T-helper 1 cell treated with Interleukin-12 subunit alpha and Interleukin-12 subunit beta and Interleukin-4 antibody, amounts not matched to agents 30 μg/mL and 1 μg/mL, for 36 hours (primary cell): Measurements from ENCODE around the gene KLHL42.

Source experiments
- H3K27ac Mint-ChIP-seq: one replicate; pipeline ENCODE4 v1.8.0; 2021; ENCODE audit warnings: mild to moderate bottlenecking, mixed read lengths
- H3K27me3 Mint-ChIP-seq: one replicate; pipeline ENCODE4 v1.8.0; 2021; ENCODE audit warnings: low read depth, mixed read lengths
- H3K36me3 Mint-ChIP-seq: one replicate; pipeline ENCODE4 v1.8.0; 2021; ENCODE audit warnings: low read depth, mixed read lengths
- H3K4me1 Mint-ChIP-seq: one replicate; pipeline ENCODE4 v1.8.0; 2021; ENCODE audit warnings: low read depth, mixed read lengths
- H3K4me3 Mint-ChIP-seq: one replicate; pipeline ENCODE4 v1.8.0; 2021; ENCODE audit warnings: mild to moderate bottlenecking, moderate library complexity, mixed read lengths
- H3K9me3 Mint-ChIP-seq: one replicate; pipeline ENCODE4 v1.8.0; 2021; ENCODE audit warnings: mixed read lengths

The KLHL42 gene

DNA sequence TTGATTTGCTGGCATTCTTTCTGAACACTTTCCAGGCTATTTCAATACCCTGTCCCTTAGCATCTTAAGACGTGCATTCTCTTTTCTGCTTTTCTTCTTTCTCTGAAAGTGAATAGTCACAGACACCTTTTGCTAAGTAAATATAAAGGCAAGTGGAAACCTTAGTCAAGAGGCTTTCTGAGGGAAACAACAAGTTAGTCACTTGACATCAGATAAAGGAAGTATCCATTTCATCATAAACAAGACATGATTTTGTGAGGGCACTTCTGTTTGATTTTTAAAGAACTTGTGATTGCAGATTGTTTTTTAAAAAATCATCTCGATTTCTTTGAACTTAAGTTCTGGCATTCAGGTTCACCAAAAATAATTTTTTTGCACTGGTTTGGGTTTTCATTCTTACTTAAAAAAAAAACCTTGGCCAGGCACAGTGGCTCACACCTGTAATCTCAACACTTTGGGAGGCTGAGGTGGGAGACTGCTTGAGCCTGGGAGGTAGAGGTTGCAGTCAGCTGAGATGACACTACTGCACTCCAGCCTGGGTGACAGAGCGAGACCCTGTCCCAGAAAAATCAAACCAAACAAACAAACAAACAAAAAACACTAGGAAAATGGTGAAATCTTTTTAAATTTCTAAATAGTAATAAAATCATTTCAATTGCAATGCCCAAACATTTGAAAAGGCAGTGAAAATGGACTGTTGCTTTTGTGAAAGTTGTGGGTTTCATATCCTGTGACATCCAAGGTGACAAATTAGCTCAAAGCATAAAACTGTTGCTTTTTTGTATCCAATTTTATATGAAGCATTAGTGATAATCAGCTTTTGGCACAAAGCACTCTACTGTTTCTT is 8.3 kb upstream of the KLHL42 start:
- no peaks in the 10 kb centered on the region for H3K36me3 Mint-ChIP-seq
- H3K4me1 Mint-ChIP-seq, result no peaks in the 10 kb centered on the region
- peaks cover 16% of the 10 kb centered on the region for H3K27me3 Mint-ChIP-seq
- no peaks in the 10 kb centered on the region for H3K9me3 Mint-ChIP-seq
- no peak overlapping the region for H3K4me3 Mint-ChIP-seq
- no peak overlapping the region for H3K27ac Mint-ChIP-seq

DNA sequence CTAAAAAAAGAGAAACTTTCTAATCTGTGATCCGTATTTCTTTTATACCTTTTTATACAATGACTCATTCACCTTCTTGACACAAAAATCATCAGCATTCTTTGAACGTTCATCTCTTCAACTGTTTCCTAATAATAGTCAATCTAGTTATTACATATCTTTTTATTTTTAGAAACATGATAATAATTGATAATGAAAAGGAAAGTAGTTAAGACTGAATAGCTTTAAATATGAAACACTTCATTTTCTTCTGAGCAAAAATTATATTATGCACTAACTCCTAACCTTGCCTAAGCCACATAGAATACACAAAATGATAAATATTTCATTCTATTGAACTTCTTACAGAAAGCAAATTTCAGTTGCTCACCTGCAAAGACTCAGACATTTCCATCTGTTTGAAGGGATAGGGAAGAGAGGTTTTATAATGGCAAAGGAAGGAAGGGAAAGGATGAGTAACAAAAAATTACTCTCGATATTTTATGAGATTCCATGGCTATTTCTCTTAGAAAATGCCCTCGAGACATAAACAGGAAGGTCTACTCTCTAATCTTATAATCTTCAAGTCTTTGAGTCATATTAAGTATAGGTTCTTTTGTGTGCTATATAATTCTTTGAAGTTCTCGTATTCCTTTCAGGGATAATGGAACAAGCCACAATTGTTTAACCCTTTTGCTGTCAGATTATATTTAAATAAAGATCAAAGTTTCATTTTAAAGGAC is 7.5 kb upstream of the KLHL42 start:
- Mint-ChIP-seq H3K4me1 (no peaks in the 10 kb centered on the region), H3K27me3 (peaks cover 22% of the 10 kb centered on the region), H3K4me3 (no peak overlapping the region), H3K9me3 (no peaks in the 10 kb centered on the region), H3K27ac (no peak overlapping the region), H3K36me3 (no peaks in the 10 kb centered on the region)

GRCh38 chr12:27777141-27777540 is 2.9 kb upstream of the KLHL42 start:
- Mint-ChIP-seq H3K9me3 (no peaks in the 10 kb centered on the region), H3K27me3 (peaks cover 26% of the 10 kb centered on the region), H3K36me3 (peaks cover 12% of the 10 kb centered on the region), H3K4me1 (peaks cover 16% of the 10 kb centered on the region), H3K4me3 (no peak overlapping the region), H3K27ac (no peak overlapping the region)

DNA sequence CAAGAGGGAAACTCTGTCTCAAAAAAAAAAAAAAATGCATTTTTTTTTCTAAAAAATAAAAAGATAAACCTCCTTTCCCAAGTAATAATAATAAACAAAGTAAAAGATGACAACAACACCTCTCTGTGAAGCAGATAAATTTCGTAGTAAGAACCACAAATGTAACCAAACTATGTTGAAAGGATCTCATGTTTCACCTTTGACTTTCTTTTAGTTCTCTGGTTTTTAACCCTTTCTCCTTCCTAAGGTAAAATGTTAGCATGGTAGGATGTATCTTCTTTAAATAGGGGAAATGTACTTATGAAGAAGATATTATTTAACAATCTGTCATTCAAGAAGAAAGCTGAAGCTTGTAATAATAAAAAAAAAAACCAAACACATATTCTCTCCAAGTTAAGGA is 1.8 kb upstream of the KLHL42 start:
- Mint-ChIP-seq H3K27ac (no peak overlapping the region), H3K36me3 (peaks cover 20% of the 10 kb centered on the region), H3K4me1 (peaks cover 23% of the 10 kb centered on the region), H3K4me3 (peak overlapping the region; percentile 33), H3K9me3 (no peaks in the 10 kb centered on the region), H3K27me3 (peaks cover 23% of the 10 kb centered on the region)

- Mint-ChIP-seq H3K4me1 (peaks cover 23% of the 10 kb centered on the region), H3K27ac (peak overlapping the region; percentile 77), H3K9me3 (no peaks in the 10 kb centered on the region), H3K36me3 (peaks cover 20% of the 10 kb centered on the region), H3K4me3 (peak overlapping the region; percentile 75), H3K27me3 (peaks cover 19% of the 10 kb centered on the region)
Measured at GRCh38 chr12:27779416-27779919, 565 bp upstream of the KLHL42 start.

- peaks cover 23% of the 10 kb centered on the region for H3K36me3 Mint-ChIP-seq
- H3K27me3 Mint-ChIP-seq, result peaks cover 19% of the 10 kb centered on the region
- no peaks in the 10 kb centered on the region for H3K9me3 Mint-ChIP-seq
- peak overlapping the region; percentile 59 for H3K27ac Mint-ChIP-seq
- H3K4me3 Mint-ChIP-seq, result peak overlapping the region; percentile 76
- H3K4me1 Mint-ChIP-seq, result peaks cover 32% of the 10 kb centered on the region
Measured at GRCh38 chr12:27780612-27781408, 777 bp downstream of the KLHL42 start.

DNA sequence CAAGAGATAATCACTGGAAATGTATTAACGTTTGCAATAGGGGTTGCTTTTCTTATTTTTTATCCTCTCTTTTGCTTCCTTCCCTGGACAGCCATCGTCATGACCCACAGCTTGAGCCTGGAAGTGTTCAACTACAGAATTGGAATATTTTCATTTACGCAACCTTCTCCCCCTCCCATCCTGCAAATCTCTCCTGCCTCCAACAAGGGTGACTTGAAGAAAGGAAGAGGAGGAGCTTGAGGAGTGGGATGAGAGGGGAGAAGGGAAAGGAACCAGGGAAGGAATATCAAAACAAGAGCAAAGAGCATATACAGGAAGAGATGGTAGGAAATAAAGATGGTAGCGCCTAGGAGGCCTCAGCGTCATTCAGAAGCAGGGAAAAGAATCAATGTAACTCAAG is 1.6 kb downstream of the KLHL42 start:
- H3K27me3 Mint-ChIP-seq, result peaks cover 19% of the 10 kb centered on the region
- H3K4me1 Mint-ChIP-seq, result peaks cover 38% of the 10 kb centered on the region
- H3K27ac Mint-ChIP-seq, result no peak overlapping the region
- H3K9me3 Mint-ChIP-seq, result no peaks in the 10 kb centered on the region
- H3K4me3 Mint-ChIP-seq, result peak overlapping the region; percentile 76
- peaks cover 23% of the 10 kb centered on the region for H3K36me3 Mint-ChIP-seq

DNA sequence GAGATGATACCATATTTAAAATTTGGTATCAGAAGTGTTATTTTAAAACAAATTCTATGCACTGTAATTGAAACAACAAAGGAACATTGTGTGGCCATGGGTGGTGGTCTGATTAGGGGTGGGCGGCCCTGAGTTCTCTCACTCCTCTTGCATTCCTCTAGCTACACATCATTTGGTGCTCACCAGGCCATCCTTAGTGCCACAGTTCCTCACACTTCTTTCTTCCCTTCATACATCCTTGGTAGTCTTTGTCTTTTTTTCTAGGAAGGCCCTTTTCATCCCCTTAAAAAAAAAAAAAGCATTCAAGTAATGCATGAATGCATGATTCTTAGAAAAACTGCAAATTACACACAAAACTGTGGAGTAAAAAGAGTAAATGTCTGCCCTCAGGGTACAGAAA is 2.4 kb downstream of the KLHL42 start:
- H3K36me3 Mint-ChIP-seq, result peaks cover 23% of the 10 kb centered on the region
- H3K27ac Mint-ChIP-seq, result no peak overlapping the region
- H3K4me1 Mint-ChIP-seq, result peaks cover 38% of the 10 kb centered on the region
- no peaks in the 10 kb centered on the region for H3K9me3 Mint-ChIP-seq
- no peak overlapping the region for H3K4me3 Mint-ChIP-seq
- peaks cover 13% of the 10 kb centered on the region for H3K27me3 Mint-ChIP-seq

DNA sequence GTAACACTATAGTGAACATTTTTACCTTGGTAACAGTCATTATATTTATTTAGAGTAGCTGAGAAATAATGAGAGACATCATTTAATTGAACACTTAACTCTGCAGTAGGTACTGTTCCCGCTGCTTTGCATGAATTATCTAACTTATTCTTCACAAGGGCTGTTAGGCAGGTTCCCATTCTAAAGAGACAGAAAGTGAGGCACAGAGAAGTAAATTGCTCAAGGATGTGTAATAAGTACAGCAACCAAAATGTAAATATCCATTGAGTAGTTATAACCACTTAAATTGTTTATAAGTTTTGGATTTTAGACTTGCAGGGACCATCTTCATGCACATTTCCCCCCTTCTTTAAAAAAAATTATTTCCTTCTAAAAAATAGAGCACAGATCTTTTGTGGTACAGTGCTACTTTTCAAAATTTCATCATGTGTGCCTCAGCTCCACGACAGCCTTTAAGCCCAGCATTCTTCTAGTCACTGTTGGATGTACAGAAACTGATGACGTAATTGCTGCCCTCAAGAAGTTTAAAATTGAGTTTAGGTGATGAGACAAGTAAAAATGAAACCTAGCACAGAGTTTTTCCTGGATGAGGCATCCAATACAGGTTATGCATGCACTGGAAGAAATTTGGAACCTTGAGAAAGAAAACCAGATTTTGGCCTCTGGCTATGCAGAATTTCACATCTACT is 6.0 kb downstream of the KLHL42 start:
- Mint-ChIP-seq H3K27ac (peak overlapping the region; percentile 11), H3K4me1 (peaks cover 31% of the 10 kb centered on the region), H3K27me3 (no peaks in the 10 kb centered on the region), H3K4me3 (no peak overlapping the region), H3K9me3 (no peaks in the 10 kb centered on the region), H3K36me3 (peaks cover 20% of the 10 kb centered on the region)

GRCh38 chr12:27787559-27787958 is 7.5 kb downstream of the KLHL42 start:
- H3K27ac Mint-ChIP-seq, result no peak overlapping the region

DNA sequence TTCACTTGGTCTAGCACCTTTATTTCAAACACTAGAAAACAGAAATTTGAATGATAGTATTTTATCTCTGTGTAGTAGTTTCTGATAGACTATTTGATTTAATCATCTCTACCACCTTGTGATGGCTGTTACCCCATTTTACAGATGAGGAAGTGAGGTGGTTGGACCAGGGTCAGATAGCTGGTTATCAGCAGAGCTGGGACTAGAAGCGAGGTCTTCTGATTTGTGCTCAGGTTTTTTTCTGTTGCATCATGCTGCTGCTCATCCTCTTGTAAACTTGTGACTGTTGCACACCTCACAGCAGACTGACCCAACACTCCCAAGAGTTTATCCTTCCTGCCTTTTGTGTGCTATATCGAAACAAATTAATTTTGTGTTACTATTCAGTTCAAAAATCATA is 10.1 kb downstream of the KLHL42 start:
- Mint-ChIP-seq H3K4me3 (no peak overlapping the region), H3K27ac (no peak overlapping the region), H3K27me3 (no peaks in the 10 kb centered on the region), H3K9me3 (no peaks in the 10 kb centered on the region), H3K36me3 (peaks cover 27% of the 10 kb centered on the region), H3K4me1 (peaks cover 14% of the 10 kb centered on the region)

More at GRCh38 chr12:27787559-27787958, 7.5 kb downstream of the KLHL42 start:
- no peak overlapping the region for H3K4me3 Mint-ChIP-seq
- H3K36me3 Mint-ChIP-seq, result peaks cover 17% of the 10 kb centered on the region
- no peaks in the 10 kb centered on the region for H3K27me3 Mint-ChIP-seq
- H3K4me1 Mint-ChIP-seq, result peaks cover 18% of the 10 kb centered on the region
- H3K9me3 Mint-ChIP-seq, result no peaks in the 10 kb centered on the region

GRCh38 chr12:27794818-27795584 is 15.0 kb downstream of the KLHL42 start:
- Mint-ChIP-seq H3K36me3 (peaks cover 45% of the 10 kb centered on the region), H3K4me3 (no peak overlapping the region), H3K9me3 (no peaks in the 10 kb centered on the region), H3K27ac (peak overlapping the region; percentile 2), H3K27me3 (no peaks in the 10 kb centered on the region), H3K4me1 (peaks cover 6% of the 10 kb centered on the region)

GRCh38 chr12:27796128-27796527 is 16.1 kb downstream of the KLHL42 start:
- Mint-ChIP-seq H3K9me3 (no peaks in the 10 kb centered on the region), H3K4me3 (no peak overlapping the region), H3K4me1 (peaks cover 11% of the 10 kb centered on the region), H3K36me3 (peaks cover 47% of the 10 kb centered on the region), H3K27me3 (no peaks in the 10 kb centered on the region), H3K27ac (no peak overlapping the region)
